GM18873 (cell line): Measurements from ENCODE around the gene ARPP19.
A peak's percentile ranks its signal among the peaks of the same experiment; 100 is the strongest.
"Not testable (repeated sequence)": the region's sequence is repeated elsewhere in the genome, so short reads cannot be mapped to it uniquely, and the experiment has no call there.

Source experiments
- ATAC-seq: cut with Tn5 transposase; IDR thresholded peaks from one replicate; pipeline ENCODE4 v1.9.1; 2021; ENCODE audit warnings: mild to moderate bottlenecking, moderate library complexity, moderate number of reproducible peaks; ENCODE audit not compliant: unreplicated experiment, low FRiP score

ARPP19 gene, protein sequence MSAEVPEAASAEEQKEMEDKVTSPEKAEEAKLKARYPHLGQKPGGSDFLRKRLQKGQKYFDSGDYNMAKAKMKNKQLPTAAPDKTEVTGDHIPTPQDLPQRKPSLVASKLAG

DNA sequence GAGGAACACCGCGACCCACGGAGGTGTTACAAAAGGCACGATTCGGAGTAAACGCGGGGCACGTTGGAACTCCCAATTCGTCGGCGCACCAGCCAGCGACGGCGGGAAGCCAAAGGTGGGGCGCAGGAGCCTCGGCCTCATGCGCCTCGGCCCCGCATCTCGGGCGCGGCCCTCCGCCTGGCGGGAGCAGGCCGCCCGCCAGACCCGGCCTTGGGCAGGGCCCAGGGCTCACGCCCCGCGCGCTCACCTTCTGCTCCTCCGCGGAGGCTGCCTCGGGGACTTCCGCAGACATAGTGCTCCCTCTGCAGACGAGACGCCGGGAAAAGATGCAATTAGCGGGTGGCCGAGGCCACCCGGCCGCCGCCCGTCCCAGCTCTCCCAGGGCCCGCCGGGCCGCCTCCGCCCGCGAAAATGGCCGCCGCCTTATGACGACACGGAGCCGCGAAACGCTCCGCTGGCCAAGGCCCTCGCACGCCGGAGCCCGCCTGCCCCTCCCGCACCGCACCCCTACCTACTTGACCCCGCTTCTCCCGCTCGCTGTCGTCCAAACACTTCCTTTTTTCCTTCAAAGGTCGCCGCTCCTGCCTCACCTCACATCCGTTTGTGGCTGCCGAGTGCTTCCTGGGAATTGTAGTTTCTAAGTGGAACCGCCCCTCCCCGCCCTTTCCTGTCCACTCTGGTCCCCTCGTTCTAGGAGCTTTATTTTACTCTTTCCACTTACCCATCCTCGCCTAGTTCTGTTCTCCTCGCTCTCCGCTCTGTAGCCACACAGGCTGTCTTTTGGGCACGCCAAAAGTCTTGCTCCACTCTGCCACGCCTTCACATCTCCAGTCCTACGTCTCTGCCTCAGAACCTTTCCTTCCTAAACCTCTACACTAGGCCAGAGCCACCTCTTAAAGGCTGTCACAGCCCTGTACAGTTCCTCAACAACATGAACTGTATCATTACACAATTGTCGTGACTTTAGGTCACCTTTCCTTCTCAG lies at the start of gene ARPP19:
Gene ARPP19, minus strand, starts transcription at position 430 of the 985 bp plus-strand sequence. Its CDS starts 138 bp downstream, at position 292.
- ATAC-seq = peak; percentile 55

DNA sequence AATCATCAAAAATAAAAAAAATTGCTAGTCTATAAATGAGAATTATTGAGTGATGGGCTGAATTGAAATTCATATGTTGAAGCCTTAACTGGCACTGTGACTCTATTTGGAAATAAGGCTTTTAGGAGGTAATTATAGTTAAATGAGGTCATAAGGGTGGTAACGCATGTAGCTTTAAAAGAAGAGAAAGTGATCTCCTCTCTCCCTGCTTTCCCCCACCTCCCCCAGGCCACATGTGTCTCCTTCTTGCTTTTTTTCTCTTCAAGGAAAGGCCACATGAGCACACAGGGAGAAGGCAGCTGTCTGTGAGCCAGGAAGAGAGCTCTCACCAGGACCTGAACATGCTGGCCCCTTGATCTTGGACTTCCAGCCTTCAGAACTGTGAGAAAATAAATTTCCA lies 48.2 kb upstream of the ARPP19 start:
- ATAC-seq = no peak

DNA sequence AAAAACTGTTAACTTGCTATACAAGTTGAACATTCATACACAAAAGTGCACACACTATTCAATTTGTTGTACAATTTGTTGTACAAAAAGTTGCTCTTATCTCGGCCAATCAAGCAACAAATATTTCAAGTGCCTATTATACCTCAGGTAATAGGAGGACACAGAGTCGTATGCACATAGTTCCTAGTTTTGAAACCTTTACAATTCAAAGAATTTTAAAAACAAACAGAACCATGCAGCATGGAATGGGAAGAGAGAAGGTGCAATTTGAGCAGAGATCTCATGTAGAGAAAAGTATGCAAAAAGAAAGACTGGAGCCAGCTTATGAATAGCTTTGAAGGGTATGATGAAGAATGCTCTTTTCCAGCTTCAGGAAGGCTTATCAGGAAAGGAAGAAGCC lies 46.5 kb upstream of the ARPP19 start:
- no peak for ATAC-seq

GRCh38 chr15:52609593-52609992 lies 40.8 kb upstream of the ARPP19 start:
- no peak for ATAC-seq

GRCh38 chr15:52584414-52584813 lies 15.6 kb upstream of the ARPP19 start:
- ATAC-seq = no peak

DNA sequence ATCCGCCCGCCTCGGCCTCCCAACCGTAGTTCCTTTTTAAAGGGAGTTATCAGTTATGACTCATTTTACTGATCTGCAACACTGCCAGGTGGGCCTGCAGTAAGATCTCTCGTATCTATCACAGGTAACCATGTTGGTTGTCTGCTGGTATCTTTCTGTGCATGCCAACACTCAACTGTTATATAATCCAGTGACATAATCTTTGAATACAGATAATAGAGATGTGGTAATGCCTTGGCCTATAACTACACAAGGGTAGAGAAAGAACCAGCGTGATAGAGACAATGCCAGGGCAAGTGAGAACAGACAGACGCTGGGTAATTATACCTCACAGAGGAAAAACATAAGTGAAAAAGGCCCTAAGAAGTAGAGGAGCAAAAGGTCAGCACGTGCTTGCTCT lies 11.0 kb upstream of the ARPP19 start:
- no peak for ATAC-seq

- ATAC-seq = no peak
Observed at GRCh38 chr15:52576692-52577091, 7.9 kb upstream of the ARPP19 start.

DNA sequence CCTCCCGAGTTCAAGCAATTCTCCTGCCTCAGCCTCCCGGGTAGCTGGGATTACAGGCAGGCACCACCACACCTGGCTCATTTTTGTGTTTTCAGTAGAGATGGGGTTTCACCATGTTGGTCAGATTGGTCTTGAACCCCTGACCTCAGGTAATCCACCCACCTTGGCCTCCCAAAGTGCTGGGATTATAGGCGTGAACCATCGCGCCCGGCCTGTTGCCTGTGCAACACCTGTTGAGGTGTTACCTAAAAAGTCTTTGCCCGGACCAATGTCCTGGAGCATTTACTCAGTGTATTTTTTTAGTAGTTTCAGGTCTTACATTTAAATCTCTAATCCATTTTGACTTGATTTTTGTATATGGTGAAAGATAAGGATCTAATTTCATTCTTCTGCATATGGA lies 6.7 kb upstream of the ARPP19 start:
- not testable (repeated sequence) for ATAC-seq

DNA sequence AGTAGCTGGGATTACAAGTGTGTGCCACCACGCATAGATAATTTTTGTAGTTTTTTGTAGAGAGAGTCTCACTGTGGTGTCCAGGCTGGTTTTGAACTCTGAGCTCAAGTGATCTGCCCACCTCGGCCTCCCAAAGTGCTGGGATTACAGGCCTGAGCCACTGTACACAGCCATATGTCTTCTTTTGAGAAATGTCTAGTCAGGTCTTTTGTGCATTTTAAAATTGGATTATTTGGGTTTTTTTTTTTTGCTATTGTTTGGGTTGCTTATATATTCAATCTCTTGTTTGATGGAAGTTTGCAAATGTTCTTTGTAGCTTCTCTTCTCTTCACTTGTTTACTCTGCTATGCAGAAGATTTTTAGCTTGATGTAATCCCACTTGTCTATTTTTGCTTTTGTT lies 6.2 kb upstream of the ARPP19 start:
- no peak for ATAC-seq

GRCh38 chr15:52574623-52575022 lies 5.8 kb upstream of the ARPP19 start:
- not testable (repeated sequence) for ATAC-seq

DNA sequence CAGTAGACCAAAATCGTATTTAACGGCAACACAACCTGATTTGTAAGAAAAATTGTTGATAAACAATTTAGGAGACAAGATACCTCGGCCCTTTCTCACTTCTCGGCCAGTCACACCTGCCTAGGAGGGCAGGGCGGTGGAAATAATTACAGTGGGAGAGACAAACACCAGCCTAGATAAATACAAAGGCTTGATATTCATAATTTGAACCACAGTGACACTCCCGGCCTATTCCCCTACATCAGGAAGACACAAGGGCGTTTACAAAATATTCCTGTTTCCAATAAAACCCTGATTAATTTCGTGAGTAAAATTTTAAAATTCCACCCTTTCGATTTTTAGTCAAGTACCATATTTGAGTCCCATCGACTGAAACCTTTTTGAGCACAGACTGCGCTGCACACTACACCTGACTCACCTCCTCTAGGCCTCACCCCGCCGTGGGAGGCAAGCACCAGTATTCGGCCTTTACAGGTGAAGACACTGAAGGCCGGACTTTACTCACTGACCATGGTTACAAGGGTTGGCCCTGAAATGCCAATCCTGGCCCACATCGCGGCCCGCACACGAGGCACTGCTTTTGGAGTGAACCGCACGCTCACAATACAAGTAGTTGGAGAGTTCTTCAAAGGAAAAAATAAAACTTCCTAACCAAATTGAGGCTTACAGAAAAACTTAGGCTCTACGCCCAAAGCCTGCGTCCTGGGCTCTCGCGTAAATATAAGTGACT lies 794 bp downstream of the ARPP19 start:
- ATAC-seq = no peak

GRCh38 chr15:52566889-52567288 lies 1.9 kb downstream of the ARPP19 start:
- ATAC-seq = no peak

DNA sequence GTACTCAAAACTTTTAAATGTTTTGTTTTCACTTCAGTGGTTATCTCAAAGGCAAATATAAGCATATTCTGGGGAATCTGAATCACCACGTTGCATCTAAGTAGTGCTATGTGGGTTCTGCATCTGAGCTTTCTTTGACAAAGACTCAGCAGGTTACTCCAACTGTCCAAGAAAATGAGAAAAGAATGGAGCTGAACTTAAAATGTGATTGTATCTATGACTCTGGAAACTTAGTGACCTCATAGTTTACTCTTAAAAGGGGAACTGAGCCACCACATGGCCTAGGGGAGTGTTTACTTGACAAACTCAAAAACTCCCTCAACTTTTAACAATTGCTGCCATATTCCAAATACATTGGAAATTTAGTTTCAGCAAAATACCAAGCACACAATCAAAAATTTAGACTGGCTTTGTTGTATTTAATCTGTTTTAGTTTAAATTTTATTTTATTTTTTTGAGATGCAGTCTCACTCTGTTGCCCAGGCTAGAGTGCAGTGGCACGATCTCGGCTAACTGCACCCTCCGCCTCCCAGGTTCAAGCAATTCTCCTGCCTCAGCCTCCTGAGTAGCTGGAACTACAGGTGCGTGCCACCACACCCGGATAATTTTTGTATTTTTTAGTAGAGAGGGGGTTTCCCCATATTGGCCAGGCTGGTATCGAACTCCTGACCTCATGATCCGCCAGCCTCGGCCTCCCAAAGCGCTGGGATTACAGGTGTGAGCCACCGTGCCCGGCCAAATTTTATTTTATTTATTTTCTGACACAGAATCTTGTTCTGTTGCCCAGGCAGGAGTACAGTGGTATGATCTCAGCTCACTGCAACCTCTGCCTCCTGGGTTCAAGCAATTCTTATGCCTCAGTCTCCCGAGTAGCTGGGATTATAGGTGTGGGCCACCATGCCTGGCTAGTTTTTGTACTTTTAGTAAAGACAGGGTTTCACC lies 3.1 kb downstream of the ARPP19 start:
- peak; percentile 49 for ATAC-seq

- ATAC-seq = no peak
Observed at GRCh38 chr15:52563501-52564060, 5.2 kb downstream of the ARPP19 start.

DNA sequence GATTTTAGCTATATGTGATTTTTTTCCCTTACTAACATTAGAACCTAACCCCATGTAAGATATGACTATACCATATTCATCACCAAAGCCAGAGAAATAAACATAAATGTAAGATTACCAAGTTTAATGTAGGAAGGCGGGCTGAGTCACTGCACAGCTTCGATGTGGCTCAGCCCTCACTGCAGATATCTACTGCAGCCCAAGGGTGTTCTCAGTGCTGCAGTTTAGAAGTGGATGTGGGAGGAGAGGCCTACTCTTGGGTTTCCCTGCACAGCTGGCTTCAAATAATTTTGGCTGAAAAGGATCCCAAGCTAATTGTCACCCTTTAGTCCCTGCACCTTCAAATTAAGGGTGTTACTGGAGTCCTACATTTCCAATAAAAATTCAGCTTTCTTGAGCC lies 9.3 kb downstream of the ARPP19 start:
- ATAC-seq = no peak

- no peak for ATAC-seq
Observed at GRCh38 chr15:52559022-52559421, 9.8 kb downstream of the ARPP19 start.

- ATAC-seq = peak; percentile 74
Observed at GRCh38 chr15:52558196-52558595, 10.6 kb downstream of the ARPP19 start.

- ATAC-seq = no peak
Observed at GRCh38 chr15:52557274-52557641, 11.6 kb downstream of the ARPP19 start.

DNA sequence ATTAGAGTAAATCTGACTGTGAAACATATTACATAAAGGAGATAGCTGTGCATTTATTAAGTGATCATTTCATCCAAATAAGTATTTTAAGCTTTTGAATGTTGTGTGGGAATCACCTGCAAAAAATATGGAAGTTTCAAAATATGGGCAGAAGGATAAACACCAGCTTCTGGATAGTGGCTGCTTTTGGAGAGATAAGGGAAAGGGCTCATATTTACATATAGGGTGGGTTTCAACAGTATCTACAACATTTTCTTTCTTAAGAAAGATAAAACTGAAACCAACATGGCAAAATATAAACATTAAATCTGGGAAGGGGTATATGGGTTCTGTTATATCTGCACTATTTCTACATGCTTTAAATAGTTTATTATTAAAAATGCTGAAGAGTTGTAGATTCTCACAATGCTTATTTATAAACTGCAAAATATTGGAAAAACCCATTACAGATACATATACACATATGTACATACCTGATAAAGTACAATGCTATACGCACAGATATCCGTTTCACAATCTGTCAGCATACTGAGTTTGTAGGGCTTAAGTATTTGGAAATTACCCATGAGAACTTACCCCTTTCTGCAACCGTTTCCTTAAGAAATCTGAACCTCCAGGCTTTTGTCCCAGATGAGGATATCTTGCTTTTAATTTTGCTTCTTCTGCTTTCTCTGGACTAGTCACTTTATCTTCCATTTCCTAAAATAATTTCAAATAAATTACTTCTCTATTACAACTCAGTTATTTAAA lies 12.1 kb downstream of the ARPP19 start:
- ATAC-seq = no peak
